Activated naive CD4-positive, alpha-beta T cell treated with anti-CD3 and anti-CD28 coated beads for 36 hours (primary cell): Measurements from ENCODE around the gene KCNQ1. TPM values are rescaled to one million over a fixed set of nuclear protein-coding genes. Genes with fewer than 3 reads are reported as not detected.
"Not testable (repeated sequence)": the region's sequence is repeated elsewhere in the genome, so short reads cannot be mapped to it uniquely, and the experiment has no call there.

Experiments
- CTCF ChIA-PET: fragments of 350-600 bp; sonication (Branson Sonifier 250); formaldehyde crosslinking; loops from one replicate; lab custom pipeline; 2021; ENCODE audit warnings: antibody characterized with exemption; lab: Charles Lee
- DNase-seq: peaks from one replicate; pipeline ENCODE4 v3.0.0-alpha.2; 2020
- H3K27ac Mint-ChIP-seq: one replicate; pipeline ENCODE4 v1.8.0; 2021; ENCODE audit warnings: mild to moderate bottlenecking, mixed read lengths
- H3K27me3 Mint-ChIP-seq: one replicate; pipeline ENCODE4 v1.8.0; 2021; ENCODE audit warnings: low read depth, mixed read lengths
- H3K36me3 Mint-ChIP-seq: one replicate; pipeline ENCODE4 v1.8.0; 2021; ENCODE audit warnings: low read depth, mixed read lengths
- H3K4me1 Mint-ChIP-seq: one replicate; pipeline ENCODE4 v1.8.0; 2021; ENCODE audit warnings: low read depth, mixed read lengths
- H3K4me3 Mint-ChIP-seq: one replicate; pipeline ENCODE4 v1.8.0; 2021; ENCODE audit warnings: mild to moderate bottlenecking, moderate library complexity, mixed read lengths
- H3K9me3 Mint-ChIP-seq: one replicate; pipeline ENCODE4 v1.8.0; 2021; ENCODE audit warnings: mixed read lengths
- intact Hi-C: fragments of 100-400 bp; cut with micrococcal nuclease; formaldehyde crosslinking; loops from one replicate; pipeline ENCODE4 v1.15.1; 2023
- total RNA-seq, 2 experiments: library from RNA; stranded (reverse); gene quantifications; one replicate each; pipeline ENCODE4 v1.2.3, GENCODE V29; 2021

The KCNQ1 gene
- total RNA-seq, 2 experiments from 2014 or later = 10.6 to 10.8 TPM

- peak overlapping the region; percentile 86 for H3K27ac Mint-ChIP-seq
- H3K27me3 Mint-ChIP-seq, DNase-seq: not testable (repeated sequence)
- intact Hi-C loops = loop anchor here (2.0 kb wide), 1 partner anchor 33 kb away; no protein-coding TSS in a partner anchor
- H3K4me3 Mint-ChIP-seq = peak overlapping the region; percentile 60
- peaks cover 36% of the 10 kb centered on the region for H3K4me1 Mint-ChIP-seq
- H3K9me3 Mint-ChIP-seq = peaks cover 27% of the 10 kb centered on the region
- CTCF ChIA-PET = interaction anchor here (1.1 kb wide), 1 partner anchor 34 kb away, joined by 3 read pairs; no protein-coding TSS in a partner anchor
- peaks cover 42% of the 10 kb centered on the region for H3K36me3 Mint-ChIP-seq
Measured at GRCh38 chr11:2480067-2480873, 35.5 kb downstream of the KCNQ1 start.

- CTCF ChIA-PET = interaction anchor here (1.1 kb wide), 1 partner anchor 35 kb away, joined by 3 read pairs; no protein-coding TSS in a partner anchor
- H3K36me3 Mint-ChIP-seq = peaks cover 47% of the 10 kb centered on the region
- H3K27ac Mint-ChIP-seq = peak overlapping the region; percentile 86
- H3K4me3 Mint-ChIP-seq = peak overlapping the region; percentile 60
- H3K4me1 Mint-ChIP-seq = peaks cover 36% of the 10 kb centered on the region
- DNase-seq = peak; percentile 38
- intact Hi-C loops = loop anchor here (1.0 to 2.0 kb wide), 2 partner anchors 14 to 34 kb away; no protein-coding TSS in a partner anchor
- H3K27me3 Mint-ChIP-seq = no peaks in the 10 kb centered on the region
- H3K9me3 Mint-ChIP-seq = peaks cover 31% of the 10 kb centered on the region
Measured at GRCh38 chr11:2480874-2481220, 36.0 kb downstream of the KCNQ1 start.

DNA sequence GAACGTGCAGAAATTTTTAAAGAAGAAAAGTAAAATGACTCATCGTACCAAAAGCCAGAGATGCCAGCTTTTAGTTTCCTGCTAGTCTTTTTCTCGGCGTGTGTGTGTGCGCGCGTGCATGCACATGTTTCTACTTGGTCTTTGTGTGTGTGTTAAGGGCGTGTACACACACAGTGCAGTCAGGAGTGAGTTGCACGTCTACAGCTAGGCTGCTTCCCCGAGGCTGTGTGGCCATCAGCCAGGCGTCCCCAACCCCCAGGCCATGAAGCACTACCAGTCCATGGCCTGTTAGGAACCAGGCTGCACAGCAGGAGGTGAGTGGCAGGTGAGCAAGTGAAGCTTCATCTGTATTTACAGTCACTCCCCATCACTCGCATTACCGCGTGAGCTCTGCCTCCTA, 36.4 kb downstream of the KCNQ1 start:
- peak; percentile 48 for DNase-seq
- H3K9me3 Mint-ChIP-seq = peaks cover 31% of the 10 kb centered on the region
- peaks cover 36% of the 10 kb centered on the region for H3K4me1 Mint-ChIP-seq
- peak overlapping the region; percentile 86 for H3K27ac Mint-ChIP-seq
- peak overlapping the region; percentile 60 for H3K4me3 Mint-ChIP-seq
- peaks cover 49% of the 10 kb centered on the region for H3K36me3 Mint-ChIP-seq
- CTCF ChIA-PET = interaction anchor here (1.0 to 1.1 kb wide), 2 partner anchors 35 to 49 kb away, joined by 3 to 6 read pairs; no protein-coding TSS in a partner anchor
- intact Hi-C loops = loop anchor here (1.0 to 2.0 kb wide), 2 partner anchors 14 to 34 kb away; no protein-coding TSS in a partner anchor
- no peaks in the 10 kb centered on the region for H3K27me3 Mint-ChIP-seq

GRCh38 chr11:2482204-2482603, 37.4 kb downstream of the KCNQ1 start:
- CTCF ChIA-PET = interaction anchor here (1.0 kb wide), 1 partner anchor 49 kb away, joined by 6 read pairs; no protein-coding TSS in a partner anchor
- Mint-ChIP-seq H3K27me3 (no peaks in the 10 kb centered on the region), H3K4me3 (no peak overlapping the region), H3K27ac (no peak overlapping the region), H3K9me3 (peaks cover 40% of the 10 kb centered on the region), H3K36me3 (peaks cover 54% of the 10 kb centered on the region), H3K4me1 (peaks cover 36% of the 10 kb centered on the region)
- no peak for DNase-seq
- intact Hi-C loops = no loop called here

- CTCF ChIA-PET = no interaction called here
Measured at GRCh38 chr11:2482745-2483144, 37.9 kb downstream of the KCNQ1 start.

DNA sequence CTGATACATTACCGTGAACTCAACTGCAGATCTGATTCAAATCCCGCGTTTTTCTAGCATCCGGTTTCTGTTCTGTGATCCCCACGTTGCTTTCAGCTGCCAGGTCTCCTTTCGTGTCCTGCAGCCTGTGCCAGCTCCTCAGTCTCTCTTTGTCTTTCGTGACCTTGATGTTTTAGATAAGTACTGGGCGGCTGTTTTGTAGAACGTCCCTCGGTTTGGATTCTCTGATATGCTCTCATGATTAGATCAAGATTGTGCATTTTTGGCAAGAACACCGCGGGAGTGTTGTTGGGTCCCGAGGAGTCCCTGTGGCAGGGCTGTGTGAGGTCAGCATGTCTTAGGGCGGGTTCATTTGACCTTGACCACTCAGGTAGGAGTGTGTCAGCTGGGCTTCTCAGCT, 38.6 kb downstream of the KCNQ1 start:
- no peak for DNase-seq
- peaks cover 31% of the 10 kb centered on the region for H3K4me1 Mint-ChIP-seq
- no peak overlapping the region for H3K4me3 Mint-ChIP-seq
- H3K9me3 Mint-ChIP-seq = peaks cover 42% of the 10 kb centered on the region
- H3K36me3 Mint-ChIP-seq = peaks cover 54% of the 10 kb centered on the region
- no peaks in the 10 kb centered on the region for H3K27me3 Mint-ChIP-seq
- CTCF ChIA-PET = no interaction called here
- intact Hi-C loops = no loop called here
- H3K27ac Mint-ChIP-seq = no peak overlapping the region

More at GRCh38 chr11:2482745-2483144, 37.9 kb downstream of the KCNQ1 start:
- H3K27ac Mint-ChIP-seq = no peak overlapping the region
- H3K36me3 Mint-ChIP-seq = peaks cover 54% of the 10 kb centered on the region
- DNase-seq = no peak
- no peak overlapping the region for H3K4me3 Mint-ChIP-seq
- peaks cover 42% of the 10 kb centered on the region for H3K9me3 Mint-ChIP-seq
- H3K27me3 Mint-ChIP-seq = no peaks in the 10 kb centered on the region
- peaks cover 36% of the 10 kb centered on the region for H3K4me1 Mint-ChIP-seq
- intact Hi-C loops = no loop called here

DNA sequence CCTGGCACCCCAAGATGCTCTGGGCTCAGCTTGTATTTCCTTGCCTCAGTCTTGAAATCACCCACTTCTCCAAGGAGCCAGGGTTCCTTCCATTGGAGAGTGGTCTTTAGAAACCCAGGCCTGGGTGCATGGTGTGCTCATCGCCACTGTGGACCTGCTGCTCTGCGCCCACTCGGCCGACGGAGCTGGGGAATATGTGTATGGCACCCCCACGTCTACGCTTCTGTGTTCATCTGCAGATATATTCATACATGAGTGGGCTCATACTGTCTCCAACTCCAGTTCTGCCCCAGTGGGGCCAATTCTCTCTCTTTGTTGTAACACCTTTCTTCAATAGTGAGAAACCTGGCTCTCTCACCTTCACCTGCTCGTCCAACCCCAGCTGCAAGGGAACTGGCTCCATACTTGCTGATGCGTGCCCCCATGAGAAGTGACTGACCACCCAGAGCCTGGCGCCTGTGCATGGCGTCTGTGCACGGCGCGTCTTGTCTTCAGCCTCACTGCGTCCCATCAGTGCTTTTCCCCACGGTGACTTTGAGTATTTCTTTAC, 39.8 kb downstream of the KCNQ1 start:
- Mint-ChIP-seq H3K4me1 (peaks cover 27% of the 10 kb centered on the region), H3K9me3 (peaks cover 44% of the 10 kb centered on the region), H3K27ac (no peak overlapping the region), H3K36me3 (peaks cover 56% of the 10 kb centered on the region), H3K27me3 (no peaks in the 10 kb centered on the region), H3K4me3 (no peak overlapping the region)
- DNase-seq = no peak
- CTCF ChIA-PET = no interaction called here
- intact Hi-C loops = no loop called here

DNA sequence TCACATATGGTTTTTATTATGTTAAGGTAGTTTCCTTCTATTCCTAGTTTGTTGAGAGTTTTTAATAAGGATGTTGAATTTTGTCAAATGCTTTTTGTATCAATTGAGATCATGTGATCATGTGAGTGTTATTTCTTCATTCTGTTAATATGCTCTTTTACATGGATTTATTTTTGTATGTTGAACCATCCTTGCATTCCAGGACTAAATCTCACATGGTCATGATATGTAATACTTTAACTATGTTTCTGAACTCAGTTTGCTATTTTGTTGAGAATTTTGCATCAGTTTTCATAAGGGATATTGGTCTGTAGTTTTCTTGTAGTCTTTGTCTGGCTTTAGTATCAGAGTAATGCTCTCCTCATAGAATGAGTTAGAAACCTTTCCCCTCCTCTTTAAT, 43.2 kb downstream of the KCNQ1 start:
- CTCF ChIA-PET = no interaction called here
- H3K9me3 Mint-ChIP-seq = peaks cover 49% of the 10 kb centered on the region
- H3K4me1 Mint-ChIP-seq = peaks cover 2% of the 10 kb centered on the region
- intact Hi-C loops = no loop called here
- H3K27ac Mint-ChIP-seq = no peak overlapping the region
- no peak for DNase-seq
- no peak overlapping the region for H3K4me3 Mint-ChIP-seq
- peaks cover 57% of the 10 kb centered on the region for H3K36me3 Mint-ChIP-seq
- no peaks in the 10 kb centered on the region for H3K27me3 Mint-ChIP-seq

DNA sequence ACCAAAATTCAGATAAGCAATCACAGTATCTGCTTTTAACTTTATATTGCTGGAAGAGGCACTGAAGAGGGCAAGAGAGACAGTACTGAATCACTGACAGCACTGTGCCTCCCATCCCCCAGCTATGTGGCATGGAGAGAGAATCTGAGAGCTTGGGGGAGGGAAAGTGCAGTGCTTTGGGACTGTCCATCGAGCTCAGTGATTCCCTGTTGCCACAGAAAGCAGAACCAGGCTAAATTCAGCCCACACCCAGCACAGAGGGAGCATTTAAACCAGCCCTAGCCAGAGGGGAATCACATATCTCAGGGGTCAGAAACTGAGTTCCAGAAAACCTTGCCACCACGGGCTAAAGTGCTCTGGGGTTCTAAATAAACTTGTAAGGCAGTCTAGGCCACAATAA, 44.3 kb downstream of the KCNQ1 start:
- H3K27me3 Mint-ChIP-seq = no peaks in the 10 kb centered on the region
- H3K9me3 Mint-ChIP-seq = peaks cover 49% of the 10 kb centered on the region
- H3K36me3 Mint-ChIP-seq = peaks cover 62% of the 10 kb centered on the region
- H3K4me3 Mint-ChIP-seq = no peak overlapping the region
- DNase-seq = no peak
- no peak overlapping the region for H3K27ac Mint-ChIP-seq
- CTCF ChIA-PET = no interaction called here
- intact Hi-C loops = no loop called here
- no peaks in the 10 kb centered on the region for H3K4me1 Mint-ChIP-seq

DNA sequence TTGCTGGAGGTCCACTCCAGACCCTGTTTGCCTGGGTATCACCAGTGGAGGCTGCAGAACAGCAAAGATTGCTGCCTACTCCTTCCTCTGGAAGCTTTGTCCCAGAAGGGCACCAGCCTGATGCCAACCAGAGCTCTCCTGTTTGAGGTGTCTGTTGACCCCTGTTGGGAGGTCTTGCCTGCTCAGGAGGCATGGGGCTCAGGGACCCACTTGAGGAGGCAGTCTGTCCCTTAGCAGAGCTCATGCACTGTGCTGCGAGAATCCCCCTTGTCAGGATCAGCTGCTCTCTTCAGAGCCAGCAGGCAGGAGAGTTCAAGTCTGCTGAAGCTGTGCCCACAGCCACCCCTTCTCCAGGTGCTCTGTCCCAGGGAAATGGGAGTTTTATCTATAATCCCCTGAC, 53.1 kb downstream of the KCNQ1 start:
- CTCF ChIA-PET = interaction anchor here (0.6 kb wide), 2 partner anchors 33 to 1106 kb away, joined by 3 read pairs; no protein-coding TSS in a partner anchor
- H3K4me3 Mint-ChIP-seq, H3K27me3 Mint-ChIP-seq, H3K27ac Mint-ChIP-seq, H3K4me1 Mint-ChIP-seq, intact Hi-C loops, DNase-seq: not testable (repeated sequence)
- Mint-ChIP-seq H3K36me3 (peaks cover 36% of the 10 kb centered on the region), H3K9me3 (peaks cover 47% of the 10 kb centered on the region)

- Mint-ChIP-seq H3K27ac (no peak overlapping the region), H3K9me3 (peaks cover 47% of the 10 kb centered on the region)
- CTCF ChIA-PET = no interaction called here
Measured at GRCh38 chr11:2498750-2499149, 53.9 kb downstream of the KCNQ1 start.

GRCh38 chr11:2507212-2507901, 62.5 kb downstream of the KCNQ1 start:
- intact Hi-C loops = no loop called here
- no peaks in the 10 kb centered on the region for H3K36me3 Mint-ChIP-seq
- H3K4me1 Mint-ChIP-seq = peaks cover 7% of the 10 kb centered on the region
- no peaks in the 10 kb centered on the region for H3K27me3 Mint-ChIP-seq
- no peak overlapping the region for H3K27ac Mint-ChIP-seq
- CTCF ChIA-PET = interaction anchor here (0.6 to 1.2 kb wide), 2 partner anchors 24 to 386 kb away, joined by 3 to 5 read pairs; no protein-coding TSS in a partner anchor
- H3K4me3 Mint-ChIP-seq = no peak overlapping the region
- no peak for DNase-seq
- peaks cover 1% of the 10 kb centered on the region for H3K9me3 Mint-ChIP-seq

More at GRCh38 chr11:2498750-2499149, 53.9 kb downstream of the KCNQ1 start:
- Mint-ChIP-seq H3K27me3 (no peaks in the 10 kb centered on the region), H3K4me1 (no peaks in the 10 kb centered on the region), H3K36me3 (peaks cover 31% of the 10 kb centered on the region), H3K4me3 (no peak overlapping the region)
- intact Hi-C loops = no loop called here
- DNase-seq = no peak
